ENCODE measurements around the gene KCNJ11.

DNA sequence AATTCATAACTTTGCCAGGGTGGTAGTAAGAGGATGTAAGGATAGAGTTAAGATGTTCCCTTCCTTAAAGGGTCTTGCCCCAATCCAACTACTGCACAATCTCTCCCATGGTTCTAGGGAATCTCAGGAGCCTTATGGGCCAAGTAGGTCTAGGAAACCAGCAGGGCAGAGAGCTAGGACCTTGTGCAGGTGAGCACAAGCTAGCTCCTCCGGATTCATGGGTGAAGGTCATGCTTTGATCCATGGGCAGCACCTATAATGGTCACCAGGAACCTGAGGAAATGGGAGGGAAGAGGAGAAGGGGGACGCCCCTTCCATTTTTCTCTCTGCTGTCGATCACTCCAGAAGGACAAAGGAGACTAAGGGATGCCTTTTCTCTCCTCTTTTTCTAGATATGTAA is 16.8 kb downstream of the KCNJ11 start:
- no peak for TF ChIP-seq REST (IDR thresholded peaks at IDR 0.05; ENCODE audit: insufficient read depth in 1 of 2, low read depth in 2 of 2, low read length in 2 of 2)
- no peak for TF ChIP-seq SIN3A (IDR thresholded peaks at IDR 0.05; ENCODE audit: borderline replicate concordance, insufficient read depth, low read length)
- TF ChIP-seq TAF1 (IDR thresholded peaks at IDR 0.05; ENCODE audit: borderline replicate concordance, insufficient read depth, low read length), result no peak
- TF ChIP-seq POLR2AphosphoS5 (IDR thresholded peaks at IDR 0.05; ENCODE audit: low read depth, low read length), result no peak

All from PFSK-1 (cell line).